HCT116 (cell line): ENCODE measurements around the gene ABCB10. TPM values are rescaled to one million over a fixed set of nuclear protein-coding genes. Genes with fewer than 3 reads are reported as not detected.

Experiments used
- ATAC-seq: fragments of 200-7000 bp; cut with Tn5 transposase; 2 replicates; pipeline ENCODE4 v1.9.1; 2020; ENCODE audit warnings: mild to moderate bottlenecking, moderate library complexity
- BruUV-seq: library from RNA; stranded (reverse); fragments of 400-500 nt; replicated peaks from 2 replicates; lab custom pipeline; 2021; lab: Mats Ljungman, UMichigan
- CTCF ChIA-PET: fragments of 300-600 bp; sonication (Branson Sonifier 250); formaldehyde crosslinking; loops from one replicate; lab custom pipeline; 2021; ENCODE audit warnings: antibody characterized with exemption; lab: Charles Lee
- POLR2A ChIA-PET: fragments of 300-600, 350-600 bp; sonication (Branson Sonifier 250); formaldehyde crosslinking; loops from one replicate; lab custom pipeline; 2021; ENCODE audit warnings: antibody characterized with exemption; lab: Charles Lee
- RAD21 ChIA-PET, 2 experiments: fragments of 300-600 bp; sonication (Branson Sonifier 250); formaldehyde crosslinking; loops; one replicate each; lab custom pipeline; 2023; ENCODE audit warnings: low total read pairs in 2 of 2; ENCODE audit not compliant: uncharacterized antibody in 2 of 2, unreplicated experiment in 2 of 2, low non-redundant PET in 1 of 2; lab: Charles Lee
- DNase-seq: peaks from one replicate; pipeline ENCODE4 v3.0.0-alpha.2; 2010; ENCODE audit warnings: low read depth, low spot score
- H2AFZ ChIP-seq: fragments of 200-600 bp; shearing (Covaris generic), sonication (generic); 2 replicates; pipeline ENCODE4 v1.6.1; 2017; ENCODE audit warnings: low read depth, mixed run types, mixed read lengths, antibody characterized with exemption, low read length; ENCODE audit not compliant: poor library complexity, severe bottlenecking
- H3K27ac ChIP-seq: 2 replicates; pipeline ENCODE4 v1.5.1; 2012; ENCODE audit warnings: low read depth, low read length
- H3K27me3 ChIP-seq: fragments of 200-600 bp; sonication (generic); 2 replicates; pipeline ENCODE4 v1.6.1; 2016; ENCODE audit warnings: mixed run types, low read length, mixed read lengths; ENCODE audit not compliant: insufficient read depth
- H3K36me3 ChIP-seq, 2 experiments: fragments of 200-500 bp in 1 of 2; fragments of 200-600 bp in 1 of 2; sonication (Bioruptor generic) in 1 of 2; sonication (generic) in 1 of 2; 2 replicates each; pipeline versions ENCODE4 v1.5.1 to v1.6.1; 2014 to 2016; ENCODE audit warnings: low read length in 2 of 2, inconsistent platforms in 1 of 2, mixed read lengths in 1 of 2, mixed run types in 1 of 2; ENCODE audit not compliant: insufficient read depth in 2 of 2, control insufficient read depth in 1 of 2
- H3K4me1 ChIP-seq, 2 experiments: fragments of 200-600 bp in 1 of 2; sonication (generic) in 1 of 2; 2 replicates each; pipeline versions ENCODE4 v1.5.1 to v1.6.1; 2012 to 2017; ENCODE audit warnings: low read length in 2 of 2, inconsistent platforms in 1 of 2, mild to moderate bottlenecking in 1 of 2, mixed read lengths in 1 of 2, mixed run types in 1 of 2, moderate library complexity in 1 of 2; ENCODE audit not compliant: insufficient read depth in 2 of 2, control insufficient read depth in 1 of 2
- H3K4me2 ChIP-seq: fragments of 200-600 bp; sonication (generic); 2 replicates; pipeline ENCODE4 v1.6.1; 2017; ENCODE audit warnings: mixed run types, low read length, mixed read lengths
- H3K4me3 ChIP-seq, 2 experiments: fragments of 200-600 bp in 1 of 2; sonication (generic) in 1 of 2; replicated peaks in 1 of 2; 2 replicates each; pipeline ENCODE4 v1.5.1; 2011 to 2016; ENCODE audit warnings: low read length in 2 of 2, control low read depth in 1 of 2, low read depth in 1 of 2, mild to moderate bottlenecking in 1 of 2, mixed read lengths in 1 of 2, mixed run types in 1 of 2
- H3K79me2 ChIP-seq: fragments of 200-600 bp; sonication (generic); 2 replicates; pipeline ENCODE4 v1.6.1; 2017; ENCODE audit warnings: mild to moderate bottlenecking, mixed run types, low read length, moderate library complexity, mixed read lengths; ENCODE audit not compliant: insufficient read depth
- H3K9ac ChIP-seq: fragments of 200-600 bp; sonication (generic); 2 replicates; pipeline ENCODE4 v1.6.1; 2016; ENCODE audit warnings: low read length, mixed read lengths
- H3K9me2 ChIP-seq: fragments of 200-600 bp; sonication (generic), shearing (Covaris generic); 2 replicates; pipeline ENCODE4 v1.6.1; 2017; ENCODE audit warnings: mixed run types, mild to moderate bottlenecking, moderate library complexity; ENCODE audit not compliant: insufficient read depth
- H3K9me3 ChIP-seq, 2 experiments: fragments of 200-500 bp in 1 of 2; fragments of 200-600 bp in 1 of 2; sonication (Bioruptor generic) in 1 of 2; sonication (generic) in 1 of 2; 2 replicates each; pipeline ENCODE4 v1.6.1; 2014 to 2017; ENCODE audit warnings: low read length in 2 of 2, mixed read lengths in 2 of 2, inconsistent platforms in 1 of 2, low read depth in 1 of 2, mild to moderate bottlenecking in 1 of 2, mixed run types in 1 of 2, moderate library complexity in 1 of 2; ENCODE audit not compliant: control insufficient read depth in 1 of 2, insufficient read depth in 1 of 2
- H4K20me1 ChIP-seq: fragments of 200-600 bp; sonication (generic), shearing (Covaris generic); 2 replicates; pipeline ENCODE4 v1.6.1; 2017; ENCODE audit warnings: mixed run types, mild to moderate bottlenecking, moderate library complexity; ENCODE audit not compliant: insufficient read depth
- CBX3 ChIP-seq: IDR thresholded peaks from 2 replicates; pipeline ENCODE4 v1.6.1; 2012; ENCODE audit warnings: low read depth
- CEBPB ChIP-seq: IDR thresholded peaks from 2 replicates; pipeline ENCODE4 v1.6.1; 2012; ENCODE audit warnings: low read depth
- EZH2phosphoT487 ChIP-seq: fragments of 200-600 bp; IDR thresholded peaks from 2 replicates; pipeline ENCODE4 v1.6.1; 2018; ENCODE audit warnings: antibody characterized with exemption, borderline replicate concordance
- JUND ChIP-seq: IDR thresholded peaks from 2 replicates; pipeline ENCODE4 v1.6.1; 2012
- POLR2A ChIP-seq: IDR thresholded peaks from 2 replicates; pipeline ENCODE4 v1.7.0; 2011; ENCODE audit warnings: borderline replicate concordance; ENCODE audit not compliant: insufficient read depth, insufficient read length; ENCODE audit errors: extremely low read depth
- POLR2AphosphoS5 ChIP-seq: IDR thresholded peaks from 2 replicates; pipeline ENCODE4 v1.6.1; 2011; ENCODE audit warnings: mild to moderate bottlenecking, low read depth, low read length, moderate library complexity
- RAD21 ChIP-seq: IDR thresholded peaks from 2 replicates; pipeline ENCODE4 v1.6.1; 2012; ENCODE audit warnings: low read depth, mild to moderate bottlenecking
- SP1 ChIP-seq: IDR thresholded peaks from 2 replicates; pipeline ENCODE4 v1.6.1; 2012; ENCODE audit warnings: low read depth
- SRF ChIP-seq: IDR thresholded peaks from 2 replicates; pipeline ENCODE4 v1.6.1; 2012; ENCODE audit warnings: low read depth
- TCF7L2 ChIP-seq: IDR thresholded peaks from 2 replicates; pipeline ENCODE4 v1.7.0; 2011; ENCODE audit warnings: borderline replicate concordance, inconsistent platforms; ENCODE audit not compliant: insufficient read depth, insufficient read length; ENCODE audit errors: extremely low read depth
- YY1 ChIP-seq: IDR thresholded peaks from 2 replicates; pipeline ENCODE4 v1.6.1; 2011; ENCODE audit warnings: low read length, low read depth, moderate library complexity, mild to moderate bottlenecking; ENCODE audit not compliant: insufficient replicate concordance; ENCODE audit errors: extremely low read depth
- ZNF274 ChIP-seq: fragments of 200-500 bp; sonication (Bioruptor generic); IDR thresholded peaks from 2 replicates; pipeline ENCODE4 v1.6.1; 2014; ENCODE audit warnings: mild to moderate bottlenecking, low read depth, low read length, inconsistent platforms
- intact Hi-C: fragments of 100-400 bp; cut with micrococcal nuclease; formaldehyde crosslinking; loops from 2 replicates; pipeline ENCODE4 v1.10.0; 2022
- total RNA-seq: library from RNA; stranded (reverse); gene quantifications from one replicate; pipeline ENCODE4 v1.2.1, GENCODE V29; 2021; ENCODE audit not compliant: unreplicated experiment
- TF ChIP-seq, protein P1 (sequence below): IDR thresholded peaks from 2 replicates; pipeline ENCODE4 v1.6.1; 2012
- TF ChIP-seq, protein P2 (sequence below), 3 experiments: fragments of 200-600 bp in 1 of 3; sonication (generic) in 1 of 3; IDR thresholded peaks in 2 of 3; conservative IDR thresholded peaks in 1 of 3; 2 replicates each; pipeline ENCODE4 v1.5.1; 2012 to 2017; ENCODE audit warnings: low read depth in 2 of 3, low read length in 2 of 3, antibody characterized with exemption in 1 of 3, borderline replicate concordance in 1 of 3, control low read depth in 1 of 3, mild to moderate bottlenecking in 1 of 3, mixed read lengths in 1 of 3, mixed run types in 1 of 3, moderate library complexity in 1 of 3; ENCODE audit not compliant: insufficient read depth in 1 of 3

Gene ABCB10
- total RNA-seq, 1 experiment from 2014 or later: 20.3 TPM

DNA sequence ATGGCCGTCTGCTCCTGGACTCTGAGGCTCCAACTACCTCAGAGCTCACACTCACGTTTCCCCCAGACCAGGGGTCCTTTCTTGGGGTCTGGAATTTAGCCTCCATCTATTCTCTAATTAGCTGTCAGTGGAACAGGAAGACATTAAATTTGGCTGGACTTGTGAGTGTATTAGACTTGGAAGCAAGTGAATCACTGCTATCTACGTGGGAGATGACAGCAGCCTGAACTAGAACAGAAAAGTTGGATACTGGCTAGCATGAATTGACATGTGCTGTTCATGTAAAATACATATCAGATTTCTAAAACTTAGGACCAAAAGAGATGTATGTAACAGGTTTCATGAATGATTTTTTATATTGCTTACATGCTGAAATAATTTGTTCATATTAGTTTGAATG lies 39.4 kb upstream of the ABCB10 start:
- no peaks in the 10 kb centered on the region for H3K9me3 ChIP-seq
- ATAC-seq: no peak
- DNase-seq: no peak
- CTCF ChIA-PET: no interaction called here
- H3K4me1 ChIP-seq: no peaks in the 10 kb centered on the region
- TF ChIP-seq EZH2phosphoT487 (no peak), POLR2AphosphoS5 (no peak), TCF7L2 (no peak), CEBPB (no peak), JUND (no peak), SP1 (no peak), SRF (no peak), POLR2A (no peak), CBX3 (no peak), RAD21 (no peak)
- POLR2A ChIA-PET: no interaction called here
- H3K4me3 ChIP-seq: no peak overlapping the region
- H3K4me2 ChIP-seq: no peak overlapping the region
- H3K9me2 ChIP-seq: no peaks in the 10 kb centered on the region
- H2AFZ ChIP-seq: no peak overlapping the region
- H4K20me1 ChIP-seq: no peaks in the 10 kb centered on the region; the same call in 1 of the 2 replicates
- H3K9ac ChIP-seq: no peak overlapping the region
- peaks cover 14% of the 10 kb centered on the region for H3K79me2 ChIP-seq
- H3K27ac ChIP-seq: no peak overlapping the region
- peaks cover 17 to 21% of the 10 kb centered on the region in 2 experiments; a peak in 3 of 4 replicates for H3K36me3 ChIP-seq
- no TSS peak for BruUV-seq
- no peaks in the 10 kb centered on the region for H3K27me3 ChIP-seq
- RAD21 ChIA-PET: no interaction called here
- intact Hi-C loops: no loop called here

DNA sequence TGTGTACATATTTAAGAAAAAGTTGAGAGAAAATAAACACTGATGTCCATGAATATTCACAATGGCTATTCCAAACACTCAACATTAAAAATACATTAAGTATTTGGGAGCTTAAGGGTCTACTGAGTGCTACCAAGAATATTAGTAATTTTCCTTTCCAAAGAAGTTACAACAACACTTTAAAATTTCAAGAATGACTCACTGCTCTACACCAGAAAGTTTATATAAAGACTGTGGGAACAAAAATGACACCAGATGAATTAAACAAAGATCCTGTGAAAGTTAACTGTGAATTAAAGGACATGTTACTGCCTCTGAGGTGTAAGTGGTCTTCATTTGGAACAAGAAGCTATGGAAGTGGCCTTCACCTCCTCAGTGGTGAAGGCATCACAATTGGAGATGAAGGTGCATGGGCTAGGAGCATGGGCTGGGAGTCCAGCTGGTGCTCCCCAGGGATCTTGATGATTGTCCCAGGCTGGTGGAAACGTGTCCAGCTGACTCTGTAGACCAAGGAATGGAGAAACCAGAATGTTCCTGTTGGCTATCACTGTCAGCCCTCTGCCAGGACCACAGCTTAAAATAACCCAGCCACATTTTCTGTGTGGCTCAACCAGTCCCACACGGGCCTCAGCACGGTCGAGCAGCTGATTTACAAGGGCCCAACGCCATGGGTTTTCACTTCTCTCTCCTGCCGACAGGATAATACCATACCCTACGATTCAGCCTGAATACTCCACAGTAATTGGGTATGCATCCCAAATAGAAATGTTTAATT lies 38.6 kb upstream of the ABCB10 start:
- H3K27me3 ChIP-seq: no peaks in the 10 kb centered on the region
- H3K36me3 ChIP-seq: peaks cover 17% of the 10 kb centered on the region in 2 experiments; a peak in 3 of 4 replicates
- no TSS peak for BruUV-seq
- H3K9ac ChIP-seq: no peak overlapping the region
- H4K20me1 ChIP-seq: no peaks in the 10 kb centered on the region; the same call in 1 of the 2 replicates
- H2AFZ ChIP-seq: no peak overlapping the region
- ATAC-seq (no peak), DNase-seq (no peak)
- peaks cover 14% of the 10 kb centered on the region for H3K79me2 ChIP-seq
- ChIA-PET RAD21 (no interaction called here), CTCF (interaction anchor here (0.6 kb wide), 1 partner anchor 38 kb away, joined by 3 read pairs; the partner anchor contains the start of gene ABCB10), POLR2A (no interaction called here)
- no peaks in the 10 kb centered on the region for H3K9me3 ChIP-seq
- intact Hi-C loops: no loop called here
- no peaks in the 10 kb centered on the region for H3K4me1 ChIP-seq
- no peak overlapping the region for H3K27ac ChIP-seq
- TF ChIP-seq, protein P1, sequence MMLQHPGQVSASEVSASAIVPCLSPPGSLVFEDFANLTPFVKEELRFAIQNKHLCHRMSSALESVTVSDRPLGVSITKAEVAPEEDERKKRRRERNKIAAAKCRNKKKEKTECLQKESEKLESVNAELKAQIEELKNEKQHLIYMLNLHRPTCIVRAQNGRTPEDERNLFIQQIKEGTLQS: no peak
- no peak for TF ChIP-seq ZNF274
- no peak for TF ChIP-seq YY1
- TF ChIP-seq, protein P2, sequence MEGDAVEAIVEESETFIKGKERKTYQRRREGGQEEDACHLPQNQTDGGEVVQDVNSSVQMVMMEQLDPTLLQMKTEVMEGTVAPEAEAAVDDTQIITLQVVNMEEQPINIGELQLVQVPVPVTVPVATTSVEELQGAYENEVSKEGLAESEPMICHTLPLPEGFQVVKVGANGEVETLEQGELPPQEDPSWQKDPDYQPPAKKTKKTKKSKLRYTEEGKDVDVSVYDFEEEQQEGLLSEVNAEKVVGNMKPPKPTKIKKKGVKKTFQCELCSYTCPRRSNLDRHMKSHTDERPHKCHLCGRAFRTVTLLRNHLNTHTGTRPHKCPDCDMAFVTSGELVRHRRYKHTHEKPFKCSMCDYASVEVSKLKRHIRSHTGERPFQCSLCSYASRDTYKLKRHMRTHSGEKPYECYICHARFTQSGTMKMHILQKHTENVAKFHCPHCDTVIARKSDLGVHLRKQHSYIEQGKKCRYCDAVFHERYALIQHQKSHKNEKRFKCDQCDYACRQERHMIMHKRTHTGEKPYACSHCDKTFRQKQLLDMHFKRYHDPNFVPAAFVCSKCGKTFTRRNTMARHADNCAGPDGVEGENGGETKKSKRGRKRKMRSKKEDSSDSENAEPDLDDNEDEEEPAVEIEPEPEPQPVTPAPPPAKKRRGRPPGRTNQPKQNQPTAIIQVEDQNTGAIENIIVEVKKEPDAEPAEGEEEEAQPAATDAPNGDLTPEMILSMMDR (IDR thresholded peaks at IDR 0.05 in 2 of 3, conservative IDR thresholded peaks at IDR 0.05 in 1 of 3; ENCODE audit: borderline replicate concordance in 1 of 3, insufficient read depth in 1 of 3, low read depth in 2 of 3, low read length in 2 of 3): no peak
- no peaks in the 10 kb centered on the region for H3K9me2 ChIP-seq
- H3K4me3 ChIP-seq: no peak overlapping the region
- H3K4me2 ChIP-seq: no peak overlapping the region
